ENCODE results near the gene MOXD1.

DNA sequence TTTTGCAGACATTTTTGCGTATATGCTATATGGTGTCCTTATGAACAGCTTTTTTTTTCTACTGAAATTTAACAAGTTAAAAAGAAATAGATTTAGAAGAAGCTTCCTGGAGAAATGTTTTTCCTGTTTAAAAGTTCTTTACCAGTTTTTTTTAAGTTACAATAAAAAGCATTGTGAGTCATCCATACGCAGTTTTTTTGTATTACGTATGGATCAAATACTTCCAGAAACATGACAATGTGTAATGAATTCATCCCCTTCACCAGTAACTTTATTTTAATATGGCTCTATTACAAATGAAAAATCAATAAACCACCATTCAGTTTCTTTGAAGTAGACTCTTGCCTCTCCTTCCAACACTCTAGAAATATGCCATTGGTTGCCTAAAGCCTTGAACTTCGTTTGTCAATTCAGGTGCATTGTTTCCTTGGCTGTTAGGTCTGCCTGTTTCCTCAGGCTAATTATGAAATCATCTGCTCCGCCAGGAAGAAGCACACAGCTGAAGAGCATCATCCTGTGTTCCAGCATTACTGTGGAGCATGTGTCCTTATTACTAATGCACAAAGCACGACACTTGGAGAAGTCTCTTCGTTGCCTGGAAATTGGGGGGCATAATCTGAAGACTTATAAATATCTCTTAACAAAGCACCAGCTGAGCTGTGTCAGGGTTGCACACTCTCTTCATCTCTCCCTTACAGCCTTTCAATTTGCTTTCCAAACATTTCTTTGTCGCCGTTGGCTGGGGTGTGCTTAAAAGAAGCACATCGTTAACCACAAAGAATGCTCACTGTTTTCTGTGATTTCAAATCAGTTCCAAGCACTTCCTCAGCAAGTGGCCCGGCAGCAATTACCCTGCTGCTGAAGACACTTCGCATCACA is 9.6 kb downstream of the MOXD1 start:
- TF ChIP-seq, protein P1, sequence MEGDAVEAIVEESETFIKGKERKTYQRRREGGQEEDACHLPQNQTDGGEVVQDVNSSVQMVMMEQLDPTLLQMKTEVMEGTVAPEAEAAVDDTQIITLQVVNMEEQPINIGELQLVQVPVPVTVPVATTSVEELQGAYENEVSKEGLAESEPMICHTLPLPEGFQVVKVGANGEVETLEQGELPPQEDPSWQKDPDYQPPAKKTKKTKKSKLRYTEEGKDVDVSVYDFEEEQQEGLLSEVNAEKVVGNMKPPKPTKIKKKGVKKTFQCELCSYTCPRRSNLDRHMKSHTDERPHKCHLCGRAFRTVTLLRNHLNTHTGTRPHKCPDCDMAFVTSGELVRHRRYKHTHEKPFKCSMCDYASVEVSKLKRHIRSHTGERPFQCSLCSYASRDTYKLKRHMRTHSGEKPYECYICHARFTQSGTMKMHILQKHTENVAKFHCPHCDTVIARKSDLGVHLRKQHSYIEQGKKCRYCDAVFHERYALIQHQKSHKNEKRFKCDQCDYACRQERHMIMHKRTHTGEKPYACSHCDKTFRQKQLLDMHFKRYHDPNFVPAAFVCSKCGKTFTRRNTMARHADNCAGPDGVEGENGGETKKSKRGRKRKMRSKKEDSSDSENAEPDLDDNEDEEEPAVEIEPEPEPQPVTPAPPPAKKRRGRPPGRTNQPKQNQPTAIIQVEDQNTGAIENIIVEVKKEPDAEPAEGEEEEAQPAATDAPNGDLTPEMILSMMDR (IDR thresholded peaks at IDR 0.05): no peak
- peak in 1 of 2 experiments; percentile 57; a peak in 1 of 4 replicates for TF ChIP-seq EP300 (IDR thresholded peaks at IDR 0.05; ENCODE audit: borderline replicate concordance in 1 of 2, low read depth in 1 of 2, low read length in 1 of 2)
- peak; percentile 48; the same call in 1 of the 2 replicates for TF ChIP-seq POLR2AphosphoS5 (IDR thresholded peaks at IDR 0.05; ENCODE audit: low read depth, low read length)

Measured in SK-N-SH (cell line).